Measurements from ENCODE around the gene NFATC1.

The NFATC1 gene

DNA sequence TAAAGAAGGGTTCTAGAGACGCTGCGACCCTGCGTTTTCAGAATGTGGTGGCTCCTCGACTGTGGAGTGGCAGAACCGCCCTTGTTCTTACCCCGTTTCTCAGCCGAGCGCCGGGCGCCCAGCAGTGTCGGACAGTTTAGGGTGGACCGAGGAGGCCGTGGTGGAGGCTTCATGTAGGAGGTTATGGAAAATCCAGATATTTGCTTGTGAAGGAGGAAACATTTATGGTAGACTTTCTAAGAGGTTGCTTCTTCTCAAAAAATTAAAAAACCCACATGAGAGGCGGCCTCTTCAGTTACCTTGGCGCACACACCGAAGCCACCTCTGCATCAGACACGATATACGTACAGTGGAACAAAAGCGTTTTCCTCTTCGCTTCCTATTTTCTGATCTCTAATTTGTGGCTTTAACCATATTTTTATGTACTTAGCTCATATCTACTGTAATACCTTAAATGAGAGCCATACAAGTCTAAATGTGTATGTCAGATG, 120.8 kb downstream of the NFATC1 start:
- DNase-seq (ENCODE audit: low spot score): peak; percentile 19
- Histone ChIP-seq H3K9me3 (ENCODE audit: severe bottlenecking) (no peaks in the 10 kb centered on the region), H3K4me3 (ENCODE audit: severe bottlenecking) (no peak overlapping the region), H3K36me3 (ENCODE audit: low read depth) (no peaks in the 10 kb centered on the region), H3K4me1 (ENCODE audit: insufficient read depth, poor library complexity, severe bottlenecking) (no peaks in the 10 kb centered on the region), H3K27me3 (ENCODE audit: insufficient read depth, poor library complexity, severe bottlenecking) (no peaks in the 10 kb centered on the region), H3K27ac (ENCODE audit: poor library complexity, severe bottlenecking) (no peak overlapping the region)
- ATAC-seq (ENCODE audit: low read depth): no peak
- TF ChIP-seq, protein P1, sequence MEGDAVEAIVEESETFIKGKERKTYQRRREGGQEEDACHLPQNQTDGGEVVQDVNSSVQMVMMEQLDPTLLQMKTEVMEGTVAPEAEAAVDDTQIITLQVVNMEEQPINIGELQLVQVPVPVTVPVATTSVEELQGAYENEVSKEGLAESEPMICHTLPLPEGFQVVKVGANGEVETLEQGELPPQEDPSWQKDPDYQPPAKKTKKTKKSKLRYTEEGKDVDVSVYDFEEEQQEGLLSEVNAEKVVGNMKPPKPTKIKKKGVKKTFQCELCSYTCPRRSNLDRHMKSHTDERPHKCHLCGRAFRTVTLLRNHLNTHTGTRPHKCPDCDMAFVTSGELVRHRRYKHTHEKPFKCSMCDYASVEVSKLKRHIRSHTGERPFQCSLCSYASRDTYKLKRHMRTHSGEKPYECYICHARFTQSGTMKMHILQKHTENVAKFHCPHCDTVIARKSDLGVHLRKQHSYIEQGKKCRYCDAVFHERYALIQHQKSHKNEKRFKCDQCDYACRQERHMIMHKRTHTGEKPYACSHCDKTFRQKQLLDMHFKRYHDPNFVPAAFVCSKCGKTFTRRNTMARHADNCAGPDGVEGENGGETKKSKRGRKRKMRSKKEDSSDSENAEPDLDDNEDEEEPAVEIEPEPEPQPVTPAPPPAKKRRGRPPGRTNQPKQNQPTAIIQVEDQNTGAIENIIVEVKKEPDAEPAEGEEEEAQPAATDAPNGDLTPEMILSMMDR (IDR thresholded peaks at IDR 0.05; ENCODE audit: poor library complexity, severe bottlenecking): no peak

DNA sequence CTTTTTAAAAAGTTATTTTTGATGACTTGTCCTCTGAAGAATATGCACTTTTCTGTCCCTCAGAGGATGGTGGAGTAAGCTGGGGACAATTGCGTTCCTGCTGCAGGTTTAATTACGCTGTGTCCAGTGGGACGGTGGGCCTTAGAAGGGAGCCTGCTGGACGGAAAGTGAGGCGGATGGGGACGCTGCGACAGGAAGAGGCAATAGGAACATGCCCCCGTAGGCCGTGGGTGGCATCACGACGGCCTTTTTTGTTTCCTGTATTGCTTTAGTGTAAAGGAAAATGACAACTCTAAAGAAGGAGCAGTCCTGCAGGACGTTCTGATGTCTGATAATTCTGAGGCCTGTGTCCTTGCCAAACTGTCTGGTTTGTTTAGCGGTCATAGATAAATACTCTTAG, 121.6 kb downstream of the NFATC1 start:
- H3K4me3 ChIP-seq (ENCODE audit: severe bottlenecking): no peak overlapping the region
- no peaks in the 10 kb centered on the region for H3K4me1 ChIP-seq (ENCODE audit: insufficient read depth, poor library complexity, severe bottlenecking)
- H3K27ac ChIP-seq (ENCODE audit: poor library complexity, severe bottlenecking): no peak overlapping the region
- DNase-seq (ENCODE audit: low spot score) (peak; percentile 15), ATAC-seq (ENCODE audit: low read depth) (no peak)
- no peaks in the 10 kb centered on the region for H3K9me3 ChIP-seq (ENCODE audit: severe bottlenecking)
- no peaks in the 10 kb centered on the region for H3K27me3 ChIP-seq (ENCODE audit: insufficient read depth, poor library complexity, severe bottlenecking)
- TF ChIP-seq, protein P1 (IDR thresholded peaks at IDR 0.05; ENCODE audit: poor library complexity, severe bottlenecking): no peak
- no peaks in the 10 kb centered on the region for H3K36me3 ChIP-seq (ENCODE audit: low read depth)

DNA sequence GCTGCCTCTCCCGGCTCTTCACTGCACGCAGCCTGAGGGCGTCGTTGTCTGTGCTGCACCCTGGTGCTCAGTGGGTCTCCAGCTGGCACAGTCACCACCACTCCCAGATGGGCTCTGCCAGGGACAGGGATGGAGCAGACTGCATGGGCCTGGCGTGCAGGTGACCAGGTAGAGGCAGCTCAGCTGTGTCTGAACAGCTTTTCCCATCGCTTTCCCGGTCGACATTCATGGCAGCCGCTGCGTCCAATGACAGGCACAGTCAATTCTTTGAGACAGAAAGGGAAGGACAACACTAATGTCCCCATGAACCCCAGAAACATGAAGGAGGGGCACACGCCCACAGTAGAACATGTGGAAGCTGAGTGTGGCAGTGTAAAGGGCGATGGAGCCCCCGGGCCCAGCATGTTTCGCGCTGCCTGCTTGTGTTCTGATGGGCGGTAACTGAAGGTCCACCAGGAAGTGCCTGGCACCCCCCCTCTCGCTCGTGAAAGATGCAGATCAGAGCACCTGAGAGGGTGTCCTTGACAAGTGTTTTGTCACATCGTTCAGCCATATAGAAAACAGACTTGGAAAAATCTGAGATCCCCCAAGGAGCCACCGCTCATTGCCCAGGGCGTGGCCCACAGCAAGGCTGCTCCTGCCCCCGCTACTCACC, 122.4 kb downstream of the NFATC1 start:
- DNase-seq (ENCODE audit: low spot score): peak; percentile 38
- no peaks in the 10 kb centered on the region for H3K4me1 ChIP-seq (ENCODE audit: insufficient read depth, poor library complexity, severe bottlenecking)
- H3K27me3 ChIP-seq (ENCODE audit: insufficient read depth, poor library complexity, severe bottlenecking): no peaks in the 10 kb centered on the region
- H3K9me3 ChIP-seq (ENCODE audit: severe bottlenecking): no peaks in the 10 kb centered on the region
- no peak overlapping the region for H3K4me3 ChIP-seq (ENCODE audit: severe bottlenecking)
- H3K36me3 ChIP-seq (ENCODE audit: low read depth): no peaks in the 10 kb centered on the region
- H3K27ac ChIP-seq (ENCODE audit: poor library complexity, severe bottlenecking): no peak overlapping the region
- ATAC-seq (ENCODE audit: low read depth): no peak
- TF ChIP-seq, protein P1 (IDR thresholded peaks at IDR 0.05; ENCODE audit: poor library complexity, severe bottlenecking): no peak

DNA sequence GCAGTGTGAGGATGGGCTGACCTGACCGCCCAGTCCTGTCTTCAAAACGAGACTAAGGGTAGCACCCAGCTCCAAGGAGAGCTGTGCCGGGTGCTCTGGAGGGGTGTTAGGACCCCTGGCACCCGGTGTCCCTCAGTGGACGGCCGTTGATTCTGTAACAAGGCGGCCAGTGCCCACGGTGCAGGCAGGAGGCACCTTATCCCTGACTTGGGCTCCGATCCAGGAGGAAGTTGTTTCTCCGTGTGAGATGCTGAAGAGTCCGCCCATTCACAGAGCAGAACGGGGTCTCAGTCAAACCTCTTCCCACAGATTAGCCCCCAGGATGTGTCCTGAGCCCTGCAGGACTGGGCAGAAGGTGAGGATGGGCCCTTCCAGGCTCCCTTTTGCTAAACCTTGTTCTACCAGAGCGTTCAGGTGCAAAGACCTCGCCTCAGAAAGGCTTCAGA, 123.0 kb downstream of the NFATC1 start:
- H3K27ac ChIP-seq (ENCODE audit: poor library complexity, severe bottlenecking): no peak overlapping the region
- ATAC-seq (ENCODE audit: low read depth): no peak
- no peaks in the 10 kb centered on the region for H3K9me3 ChIP-seq (ENCODE audit: severe bottlenecking)
- H3K36me3 ChIP-seq (ENCODE audit: low read depth): no peaks in the 10 kb centered on the region
- H3K4me3 ChIP-seq (ENCODE audit: severe bottlenecking): no peak overlapping the region
- no peaks in the 10 kb centered on the region for H3K27me3 ChIP-seq (ENCODE audit: insufficient read depth, poor library complexity, severe bottlenecking)
- H3K4me1 ChIP-seq (ENCODE audit: insufficient read depth, poor library complexity, severe bottlenecking): no peaks in the 10 kb centered on the region
- TF ChIP-seq, protein P1 (IDR thresholded peaks at IDR 0.05; ENCODE audit: poor library complexity, severe bottlenecking): no peak
- DNase-seq (ENCODE audit: low spot score): peak; percentile 32
